GM12878 (cell line): ENCODE measurements around the gene COMMD3. TPM values are rescaled to one million over a fixed set of nuclear protein-coding genes. Genes with fewer than 3 reads are reported as not detected.

ENCODE experiments used
- polyA plus RNA-seq, 11 experiments: library from polyadenylated mRNA; depleted of rRNA in 4 of 11; unstranded in 6 of 11; stranded (reverse) in 5 of 11; fragments of >200 nt; fragmentation: Nextera tagmentation in 4 of 11; fragmentation: Illumina TruSeq in 1 of 11; extraction: Ambion mirVana in 4 of 11; extraction: Trizol in 1 of 11; gene quantifications; 1 replicate in 1 of 11; 2 replicates in 10 of 11; pipeline versions ENCODE4 v1.2.1 to v1.2.3, GENCODE V29; 2011 to 2016; ENCODE audit warnings: inconsistent platforms in 2 of 11, missing spikeins in 2 of 11, low read depth in 1 of 11
- total RNA-seq, 4 experiments: library from RNA; depleted of rRNA in 3 of 4; stranded (reverse); fragments of >200 nt in 3 of 4; fragmentation: Illumina TruSeq in 1 of 4; extraction: Trizol in 1 of 4; gene quantifications; 2 replicates each; pipeline versions ENCODE4 v1.2.1 to v1.2.3, GENCODE V29; 2013 to 2021
- TF ChIP-seq, protein P1 (sequence below): IDR thresholded peaks from 2 replicates; pipeline ENCODE4 v1.6.1; 2012; ENCODE audit warnings: improper control_type of control experiment, low read depth, low read length; ENCODE audit not compliant: insufficient replicate concordance
- TF ChIP-seq, protein P2 (sequence below): fragments of 450-650 bp; formaldehyde crosslinking; IDR thresholded peaks from 2 replicates; pipeline ENCODE4 v1.5.0; 2022; ENCODE audit warnings: mild to moderate bottlenecking, missing genetic modification characterization

Gene COMMD3
- total and polyA plus RNA-seq, 10 of the 15 experiments (the other 5 are each of a cell fraction or from before 2014, with no cell fraction given): 64.5 to 248 (median 84.4) TPM

GRCh38 chr10:22345301-22346095, 29.3 kb downstream of the COMMD3 start, which contains the start of gene SPAG6 (continued):
- TF ChIP-seq, protein P1, sequence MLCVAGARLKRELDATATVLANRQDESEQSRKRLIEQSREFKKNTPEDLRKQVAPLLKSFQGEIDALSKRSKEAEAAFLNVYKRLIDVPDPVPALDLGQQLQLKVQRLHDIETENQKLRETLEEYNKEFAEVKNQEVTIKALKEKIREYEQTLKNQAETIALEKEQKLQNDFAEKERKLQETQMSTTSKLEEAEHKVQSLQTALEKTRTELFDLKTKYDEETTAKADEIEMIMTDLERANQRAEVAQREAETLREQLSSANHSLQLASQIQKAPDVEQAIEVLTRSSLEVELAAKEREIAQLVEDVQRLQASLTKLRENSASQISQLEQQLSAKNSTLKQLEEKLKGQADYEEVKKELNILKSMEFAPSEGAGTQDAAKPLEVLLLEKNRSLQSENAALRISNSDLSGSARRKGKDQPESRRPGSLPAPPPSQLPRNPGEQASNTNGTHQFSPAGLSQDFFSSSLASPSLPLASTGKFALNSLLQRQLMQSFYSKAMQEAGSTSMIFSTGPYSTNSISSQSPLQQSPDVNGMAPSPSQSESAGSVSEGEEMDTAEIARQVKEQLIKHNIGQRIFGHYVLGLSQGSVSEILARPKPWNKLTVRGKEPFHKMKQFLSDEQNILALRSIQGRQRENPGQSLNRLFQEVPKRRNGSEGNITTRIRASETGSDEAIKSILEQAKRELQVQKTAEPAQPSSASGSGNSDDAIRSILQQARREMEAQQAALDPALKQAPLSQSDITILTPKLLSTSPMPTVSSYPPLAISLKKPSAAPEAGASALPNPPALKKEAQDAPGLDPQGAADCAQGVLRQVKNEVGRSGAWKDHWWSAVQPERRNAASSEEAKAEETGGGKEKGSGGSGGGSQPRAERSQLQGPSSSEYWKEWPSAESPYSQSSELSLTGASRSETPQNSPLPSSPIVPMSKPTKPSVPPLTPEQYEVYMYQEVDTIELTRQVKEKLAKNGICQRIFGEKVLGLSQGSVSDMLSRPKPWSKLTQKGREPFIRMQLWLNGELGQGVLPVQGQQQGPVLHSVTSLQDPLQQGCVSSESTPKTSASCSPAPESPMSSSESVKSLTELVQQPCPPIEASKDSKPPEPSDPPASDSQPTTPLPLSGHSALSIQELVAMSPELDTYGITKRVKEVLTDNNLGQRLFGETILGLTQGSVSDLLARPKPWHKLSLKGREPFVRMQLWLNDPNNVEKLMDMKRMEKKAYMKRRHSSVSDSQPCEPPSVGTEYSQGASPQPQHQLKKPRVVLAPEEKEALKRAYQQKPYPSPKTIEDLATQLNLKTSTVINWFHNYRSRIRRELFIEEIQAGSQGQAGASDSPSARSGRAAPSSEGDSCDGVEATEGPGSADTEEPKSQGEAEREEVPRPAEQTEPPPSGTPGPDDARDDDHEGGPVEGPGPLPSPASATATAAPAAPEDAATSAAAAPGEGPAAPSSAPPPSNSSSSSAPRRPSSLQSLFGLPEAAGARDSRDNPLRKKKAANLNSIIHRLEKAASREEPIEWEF: no peak
- TF ChIP-seq, protein P2, sequence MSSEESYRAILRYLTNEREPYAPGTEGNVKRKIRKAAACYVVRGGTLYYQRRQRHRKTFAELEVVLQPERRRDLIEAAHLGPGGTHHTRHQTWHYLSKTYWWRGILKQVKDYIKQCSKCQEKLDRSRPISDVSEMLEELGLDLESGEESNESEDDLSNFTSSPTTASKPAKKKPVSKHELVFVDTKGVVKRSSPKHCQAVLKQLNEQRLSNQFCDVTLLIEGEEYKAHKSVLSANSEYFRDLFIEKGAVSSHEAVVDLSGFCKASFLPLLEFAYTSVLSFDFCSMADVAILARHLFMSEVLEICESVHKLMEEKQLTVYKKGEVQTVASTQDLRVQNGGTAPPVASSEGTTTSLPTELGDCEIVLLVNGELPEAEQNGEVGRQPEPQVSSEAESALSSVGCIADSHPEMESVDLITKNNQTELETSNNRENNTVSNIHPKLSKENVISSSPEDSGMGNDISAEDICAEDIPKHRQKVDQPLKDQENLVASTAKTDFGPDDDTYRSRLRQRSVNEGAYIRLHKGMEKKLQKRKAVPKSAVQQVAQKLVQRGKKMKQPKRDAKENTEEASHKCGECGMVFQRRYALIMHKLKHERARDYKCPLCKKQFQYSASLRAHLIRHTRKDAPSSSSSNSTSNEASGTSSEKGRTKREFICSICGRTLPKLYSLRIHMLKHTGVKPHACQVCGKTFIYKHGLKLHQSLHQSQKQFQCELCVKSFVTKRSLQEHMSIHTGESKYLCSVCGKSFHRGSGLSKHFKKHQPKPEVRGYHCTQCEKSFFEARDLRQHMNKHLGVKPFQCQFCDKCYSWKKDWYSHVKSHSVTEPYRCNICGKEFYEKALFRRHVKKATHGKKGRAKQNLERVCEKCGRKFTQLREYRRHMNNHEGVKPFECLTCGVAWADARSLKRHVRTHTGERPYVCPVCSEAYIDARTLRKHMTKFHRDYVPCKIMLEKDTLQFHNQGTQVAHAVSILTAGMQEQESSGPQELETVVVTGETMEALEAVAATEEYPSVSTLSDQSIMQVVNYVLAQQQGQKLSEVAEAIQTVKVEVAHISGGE (CRISPR knock-in tag): no peak
